Measurements from ENCODE around the gene CCNJL. TPM values are rescaled to one million over a fixed set of nuclear protein-coding genes. Genes with fewer than 3 reads are reported as not detected.

The CCNJL gene
- total and polyA plus RNA-seq, 2 of the 8 experiments (the other 6 are each of a cell fraction or from before 2014, with no cell fraction given): 34.6 to 44.7 TPM

- Histone ChIP-seq H3K36me3 (ENCODE audit: control insufficient read depth in 2 of 4, insufficient read depth in 4 of 4, low read length in 3 of 4) (no peaks in the 10 kb centered on the region), H3K14ac (ENCODE audit: insufficient read length) (no peak overlapping the region), H2BK5ac (ENCODE audit: low read depth, low read length) (no peak overlapping the region), H3K27me3 (replicated peaks in 1 of 4; ENCODE audit: control insufficient read depth in 3 of 4, extremely low read depth in 1 of 4, insufficient read depth in 3 of 4, low read length in 3 of 4) (no peaks in the 10 kb centered on the region; a peak in 1 of 7 replicates), H3K79me2 (ENCODE audit: control insufficient read depth in 1 of 2, insufficient read depth in 2 of 2, low read length in 2 of 2) (no peaks in the 10 kb centered on the region), H4K5ac (ENCODE audit: insufficient read length, low read depth, low read length) (no peak overlapping the region), H3K23me2 (ENCODE audit: low read depth, low read length) (no peaks in the 10 kb centered on the region), H2BK15ac (ENCODE audit: low read length) (no peak overlapping the region), H2AK5ac (ENCODE audit: low read depth, low read length) (no peak overlapping the region), H4K20me1 (replicated peaks in 1 of 2; ENCODE audit: control insufficient read depth in 1 of 2, insufficient read depth in 2 of 2, low read length in 2 of 2) (no peaks in the 10 kb centered on the region), H2AFZ (ENCODE audit: low read length) (no peak overlapping the region), H3K56ac (replicated peaks; ENCODE audit: insufficient read length, low read depth, low read length) (no peak overlapping the region), H3K4me1 (replicated peaks in 1 of 4; ENCODE audit: control insufficient read depth in 3 of 4, insufficient read depth in 4 of 4, low read length in 3 of 4) (peaks cover 0 to 5% (median 4%) of the 10 kb centered on the region in 4 experiments; a peak in 5 of 7 replicates), H3K18ac (ENCODE audit: extremely low read depth, low read length) (no peak overlapping the region), H3K23ac (ENCODE audit: insufficient read length) (no peak overlapping the region), H3K79me1 (ENCODE audit: low read depth, low read length) (no peaks in the 10 kb centered on the region), H3K9me3 (ENCODE audit: insufficient read depth in 2 of 2, low read depth in 1 of 2, low read length in 1 of 2) (no peaks in the 10 kb centered on the region), H3K4me3 (ENCODE audit: extremely low read depth in 1 of 4, insufficient read depth in 2 of 4, low read depth in 3 of 4, low read length in 4 of 4) (no peak overlapping the region), H4K8ac (ENCODE audit: extremely low read depth, insufficient read depth, low read length) (no peak overlapping the region), H3K4ac (replicated peaks; ENCODE audit: insufficient read length, low read depth, low read length) (no peak overlapping the region), H2BK12ac (ENCODE audit: low read depth, low read length) (no peak overlapping the region), H3K27ac (ENCODE audit: low read depth, low read length) (no peak overlapping the region), H3K4me2 (ENCODE audit: insufficient read depth in 1 of 2, low read depth in 2 of 2, low read length in 2 of 2) (no peak overlapping the region), H2BK20ac (ENCODE audit: low read length) (no peak overlapping the region), H2BK120ac (replicated peaks; ENCODE audit: low read depth, low read length) (no peak overlapping the region), H4K91ac (replicated peaks; ENCODE audit: insufficient read length, low read length) (no peak overlapping the region), H3K9ac (replicated peaks in 1 of 4; ENCODE audit: extremely low read depth in 1 of 4, low read depth in 3 of 4, low read length in 3 of 4) (no peak overlapping the region)
- FAIRE-seq: no peak
- CTCF ChIA-PET (ENCODE audit: partially characterized antibody): interaction anchor here (0.5 to 12.9 kb wide), 14 partner anchors 8 to 320 kb away, joined by 3 to 231 read pairs (median 12); partner anchors contain the start of gene CCNJL
- POLR2A ChIA-PET (ENCODE audit: partially characterized antibody): interaction anchor here (0.9 to 1.4 kb wide), 3 partner anchors 35 to 150 kb away, joined by 3 to 5 read pairs (median 4); no protein-coding TSS in a partner anchor
- WGBS, 2 experiments (ENCODE audit: extremely low coverage in 1 of 2, insufficient coverage in 1 of 2, insufficient read length in 1 of 2, insufficient replicate concordance in 2 of 2, low coverage in 1 of 2, low lambda C conversion rate in 2 of 2, missing lambda C conversion rate in 1 of 2): 86% methylated on average over 4 of the region's 4 CpGs; no CpG with 5 or more reads in 1 of the 2 experiments
- DNase-seq (ENCODE audit: low read depth in 1 of 2, low spot score in 2 of 2): no peak
- TF ChIP-seq E2F6 (IDR thresholded peaks at IDR 0.05) (no peak), CBX8 (IDR thresholded peaks at IDR 0.05; ENCODE audit: borderline replicate concordance, low read depth, low read length) (no peak), SP4 (IDR thresholded peaks at IDR 0.05; ENCODE audit: low read length) (no peak), EP300 (IDR thresholded peaks at IDR 0.05; ENCODE audit: borderline replicate concordance in 1 of 2, low read depth in 2 of 2, low read length in 2 of 2) (no peak), EZH2 (IDR thresholded peaks at IDR 0.05; ENCODE audit: low read depth, low read length, severe bottlenecking) (no peak), EGR1 (IDR thresholded peaks at IDR 0.05; ENCODE audit: borderline replicate concordance, low read depth, low read length) (no peak), RFX5 (IDR thresholded peaks at IDR 0.05; ENCODE audit: borderline replicate concordance, low read depth, low read length) (no peak), SIN3A (conservative IDR thresholded peaks at IDR 0.05 in 1 of 2, IDR thresholded peaks at IDR 0.05 in 1 of 2; ENCODE audit: low read depth in 1 of 2, low read length in 2 of 2) (no peak), RAD21 (IDR thresholded peaks at IDR 0.05 in 1 of 2, conservative IDR thresholded peaks at IDR 0.05 in 1 of 2; ENCODE audit: low read depth in 2 of 2, low read length in 2 of 2) (no peak)
Measured at GRCh38 chr5:160342413-160342941, 30.1 kb upstream of the CCNJL start.

Data from H1 (cell line).